A549 (cell line): ENCODE measurements around the gene TDO2. TPM values are rescaled to one million over a fixed set of nuclear protein-coding genes. Genes with fewer than 3 reads are reported as not detected.

ENCODE experiments used
- ATAC-seq, 2 experiments: fragments of 200-7000 bp in 1 of 2; fragments of >200 bp in 1 of 2; cut with Nextera tagmentation in 1 of 2; cut with Tn5 transposase in 1 of 2; 3 replicates each; pipeline versions ENCODE4 v1.8.0 to v1.9.1; 2018 to 2020; ENCODE audit warnings: mild to moderate bottlenecking in 1 of 2, moderate library complexity in 1 of 2
- CTCF ChIA-PET: fragments of 300-600 bp; sonication (Branson Sonifier 250); formaldehyde crosslinking; extraction: SDS; loops from one replicate; lab custom pipeline; 2021; ENCODE audit warnings: antibody characterized with exemption, inconsistent platforms; lab: Yijun Ruan, JAX
- POLR2A ChIA-PET: fragments of 350-600 bp; formaldehyde crosslinking; extraction: SDS; loops from one replicate; lab custom pipeline; 2021; ENCODE audit warnings: antibody characterized with exemption, inconsistent platforms; lab: Yijun Ruan, JAX
- DNase-seq, 2 experiments: peaks; one replicate each; pipeline versions ENCODE4 v3.0.0 to v3.0.0-alpha.2; 2011 to 2016; ENCODE audit warnings: low read depth in 1 of 2, low spot score in 1 of 2
- FAIRE-seq: peaks from 2 replicates; lab custom pipeline; 2011; peaks lifted over from hg19 to GRCh38; lab: Jason Lieb, UNC
- H3K27ac ChIP-seq, 2 experiments: fragments of >200 bp; sonication (Bioruptor Twin); formaldehyde crosslinking; 3 replicates each; pipeline ENCODE4 v1.5.1; 2016 to 2017
- H3K4me1 ChIP-seq: fragments of >200 bp; sonication (Bioruptor Twin); formaldehyde crosslinking; 3 replicates; pipeline ENCODE4 v1.6.1; 2016
- H3K4me2 ChIP-seq: fragments of >200 bp; sonication (Bioruptor Twin); formaldehyde crosslinking; 3 replicates; pipeline ENCODE4 v1.6.1; 2016
- H3K4me3 ChIP-seq: fragments of >200 bp; sonication (Bioruptor Twin); formaldehyde crosslinking; 3 replicates; pipeline ENCODE4 v1.5.1; 2016
- H3K9me3 ChIP-seq: fragments of >200 bp; sonication (Bioruptor Twin); formaldehyde crosslinking; 3 replicates; pipeline ENCODE4 v1.6.1; 2016
- ATOH8 ChIP-seq: fragments of 250-450 bp; sonication (Bioruptor Pico); IDR thresholded peaks from 2 replicates; pipeline ENCODE4 v1.5.0; 2020; ENCODE audit warnings: low read depth, mild to moderate bottlenecking, moderate library complexity
- CBX8 ChIP-seq: fragments of 200-600 bp; sonication (generic); IDR thresholded peaks from 2 replicates; pipeline ENCODE4 v1.6.1; 2016
- CHD2 ChIP-seq: fragments of 150-350 bp; IDR thresholded peaks from 2 replicates; pipeline ENCODE4 v1.6.1; 2014; ENCODE audit warnings: low read length; ENCODE audit not compliant: partially characterized antibody
- EP300 ChIP-seq, 2 experiments: fragments of >200 bp; sonication (Bioruptor Twin); formaldehyde crosslinking; IDR thresholded peaks; 2 replicates in 1 of 2; 3 replicates in 1 of 2; pipeline ENCODE4 v1.6.1; 2016 to 2017
- FOSL2 ChIP-seq, 2 experiments: fragments of 450-650 bp in 1 of 2; fragments of >200 bp in 1 of 2; sonication (Bioruptor Twin) in 1 of 2; formaldehyde crosslinking; IDR thresholded peaks; 2 replicates each; pipeline versions ENCODE4 v1.5.0 to v1.6.1; 2016 to 2020; ENCODE audit warnings: mild to moderate bottlenecking in 1 of 2, moderate library complexity in 1 of 2
- GATA3 ChIP-seq: IDR thresholded peaks from 2 replicates; pipeline ENCODE4 v1.6.1; 2012; ENCODE audit warnings: borderline replicate concordance
- HEYL ChIP-seq: fragments of 250-450 bp; sonication (Bioruptor Pico); IDR thresholded peaks from 2 replicates; pipeline ENCODE4 v1.8.0; 2021; ENCODE audit warnings: mild to moderate bottlenecking, moderate library complexity
- HOXA7 ChIP-seq: fragments of 250-450 bp; sonication (Bioruptor Pico); IDR thresholded peaks from 2 replicates; pipeline ENCODE4 v1.5.0; 2020; ENCODE audit warnings: mild to moderate bottlenecking, moderate library complexity
- HOXB13 ChIP-seq: fragments of 250-450 bp; sonication (Bioruptor Pico); IDR thresholded peaks from 2 replicates; pipeline ENCODE4 v1.5.0; 2020; ENCODE audit warnings: low read depth, mild to moderate bottlenecking, moderate library complexity
- HOXB5 ChIP-seq: fragments of 250-450 bp; sonication (Bioruptor Pico); IDR thresholded peaks from 2 replicates; pipeline ENCODE4 v1.5.0; 2020; ENCODE audit warnings: mild to moderate bottlenecking, moderate library complexity
- KDM1A ChIP-seq: fragments of 200-600 bp; sonication (generic); IDR thresholded peaks from 2 replicates; pipeline ENCODE4 v1.6.1; 2016; ENCODE audit warnings: low read depth, mild to moderate bottlenecking
- KDM5A ChIP-seq: fragments of 200-600 bp; sonication (generic); IDR thresholded peaks from 2 replicates; pipeline ENCODE4 v1.6.1; 2016; ENCODE audit warnings: antibody characterized with exemption, mild to moderate bottlenecking
- MAFK ChIP-seq: fragments of 450-650 bp; IDR thresholded peaks from 2 replicates; pipeline ENCODE4 v1.6.1; 2014; ENCODE audit not compliant: partially characterized antibody
- NFE2L2 ChIP-seq: fragments of 150-350 bp; conservative IDR thresholded peaks from 2 replicates; pipeline ENCODE4 v1.6.1; 2014; ENCODE audit warnings: low read length
- PHF8 ChIP-seq: fragments of 200-600 bp; sonication (generic); IDR thresholded peaks from 2 replicates; pipeline ENCODE4 v1.6.1; 2016; ENCODE audit warnings: low read depth, mild to moderate bottlenecking, antibody characterized with exemption, moderate library complexity, borderline replicate concordance
- RFX5 ChIP-seq: fragments of 450-650 bp; IDR thresholded peaks from 2 replicates; pipeline ENCODE4 v1.7.1; 2014; ENCODE audit warnings: antibody characterized with exemption, mild to moderate bottlenecking, moderate library complexity
- RNF2 ChIP-seq: fragments of 200-600 bp; sonication (generic); IDR thresholded peaks from 2 replicates; pipeline ENCODE4 v1.6.1; 2016; ENCODE audit warnings: low read depth, mild to moderate bottlenecking, antibody characterized with exemption, moderate library complexity, borderline replicate concordance
- ZC3H11A ChIP-seq: fragments of 450-650 bp; IDR thresholded peaks from 2 replicates; pipeline ENCODE4 v1.6.1; 2014; ENCODE audit warnings: antibody characterized with exemption, mild to moderate bottlenecking
- ZFP36 ChIP-seq: fragments of 450-650 bp; IDR thresholded peaks from 2 replicates; pipeline ENCODE4 v1.6.1; 2014; ENCODE audit warnings: borderline replicate concordance; ENCODE audit not compliant: partially characterized antibody
- ZNF302 ChIP-seq: fragments of 250-450 bp; sonication (Bioruptor Pico); IDR thresholded peaks from 2 replicates; pipeline ENCODE4 v1.9.0; 2021; ENCODE audit warnings: inconsistent platforms, mild to moderate bottlenecking, moderate library complexity
- ZSCAN20 ChIP-seq: fragments of 250-450 bp; sonication (Bioruptor Pico); IDR thresholded peaks from 2 replicates; pipeline ENCODE4 v1.8.0; 2022; ENCODE audit warnings: mild to moderate bottlenecking, moderate library complexity
- WGBS: methylation state at CpG from one replicate; pipeline ENCODE4 v1.1.6; 2017; ENCODE audit errors: missing lambda C conversion rate; 5-methylcytosine and 5-hydroxymethylcytosine counted together
- polyA plus RNA-seq, 4 experiments: library from polyadenylated mRNA; depleted of rRNA in 3 of 4; stranded (reverse); fragments of >200 nt; fragmentation: RNase III in 1 of 4; extraction: RNeasy Plus Mini Kit Qiagen cat#74134 plus additional on column Dnase treatment in 1 of 4; gene quantifications; 2 replicates in 3 of 4; 3 replicates in 1 of 4; pipeline ENCODE4 v1.2.3, GENCODE V29; 2011 to 2017
- TF ChIP-seq, protein P1 (sequence below): fragments of >200 bp; sonication (Bioruptor Twin); formaldehyde crosslinking; IDR thresholded peaks from 3 replicates; pipeline ENCODE4 v1.6.1; 2016
- TF ChIP-seq, protein P2 (sequence below): fragments of 450-650 bp; IDR thresholded peaks from 2 replicates; pipeline ENCODE4 v1.6.1; 2014; ENCODE audit warnings: antibody characterized with exemption
- TF ChIP-seq, protein P3 (sequence below): fragments of >200 bp; sonication (Bioruptor Twin); formaldehyde crosslinking; IDR thresholded peaks from 3 replicates; pipeline ENCODE4 v1.5.1; 2016
- TF ChIP-seq, protein P4 (sequence below): fragments of 250-450 bp; sonication (Bioruptor Pico); IDR thresholded peaks from 2 replicates; pipeline ENCODE4 v1.5.0; 2021; ENCODE audit warnings: mild to moderate bottlenecking, moderate library complexity, borderline replicate concordance

TDO2 gene
- polyA plus RNA-seq, 2 of the 4 experiments (the other 2 are of a cell fraction) = 2.6 to 2.9 TPM

- ChIA-PET CTCF (no interaction called here), POLR2A (no interaction called here)
- H3K27ac ChIP-seq = no peak overlapping the region
- ATAC-seq (peak in 1 of 2 experiments; percentile 57; a peak in 3 of 6 replicates), FAIRE-seq (no peak), DNase-seq (peak in 1 of 2 experiments; percentile 31)
- 0 out of 3 replicates have a peak, but pooled peaks cover 3% of the 10 kb centered on the region for H3K4me1 ChIP-seq
- peak overlapping the region; percentile 16; the same call in 1 of the 3 replicates for H3K4me2 ChIP-seq
- TF ChIP-seq NFE2L2 = no peak
- no peak for TF ChIP-seq ZC3H11A
- TF ChIP-seq FOSL2 (IDR thresholded peaks at IDR 0.05) = no peak
- TF ChIP-seq FOSL2 (CRISPR knock-in tag; IDR thresholded peaks at IDR 0.05) = no peak
- no peak for TF ChIP-seq ZNF302 (CRISPR knock-in tag)
- TF ChIP-seq MAFK = peak; percentile 92
- no peak overlapping the region for H3K4me3 ChIP-seq
- WGBS = 42% methylated on average over 1 of the region's 1 CpG
- no peaks in the 10 kb centered on the region for H3K9me3 ChIP-seq
Observed at GRCh38 chr4:155900381-155900780, 3.1 kb upstream of the TDO2 start.

DNA sequence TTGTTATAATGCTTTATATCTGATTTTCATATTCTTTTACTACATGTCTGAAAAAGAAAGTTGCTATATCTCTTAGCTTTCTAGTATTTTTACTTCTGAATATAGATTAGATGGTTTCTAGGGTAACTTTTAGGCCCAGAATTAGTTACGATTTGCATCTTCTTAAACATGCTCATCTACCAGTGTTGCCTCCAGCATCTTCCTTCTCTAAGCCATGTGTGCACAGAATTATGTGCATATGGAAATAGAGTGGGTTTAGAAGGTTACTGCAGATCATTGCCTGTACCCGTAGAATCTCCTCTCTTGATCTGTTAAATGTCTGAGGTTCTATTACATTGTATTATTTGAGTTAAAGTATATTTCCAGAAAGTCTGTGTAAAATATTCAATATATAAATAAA is 2.5 kb upstream of the TDO2 start:
- CTCF ChIA-PET = no interaction called here
- 76% methylated on average over 2 of the region's 2 CpGs for WGBS
- Histone ChIP-seq H3K27ac (no peak overlapping the region), H3K4me3 (no peak overlapping the region), H3K4me1 (0 out of 3 replicates have a peak, but pooled peaks cover 3% of the 10 kb centered on the region), H3K9me3 (no peaks in the 10 kb centered on the region), H3K4me2 (no peak overlapping the region)
- POLR2A ChIA-PET = no interaction called here
- FAIRE-seq = no peak
- no peak for DNase-seq
- TF ChIP-seq HOXB13 = no peak
- no peak for TF ChIP-seq RNF2
- no peak for TF ChIP-seq CHD2
- TF ChIP-seq, protein P1, sequence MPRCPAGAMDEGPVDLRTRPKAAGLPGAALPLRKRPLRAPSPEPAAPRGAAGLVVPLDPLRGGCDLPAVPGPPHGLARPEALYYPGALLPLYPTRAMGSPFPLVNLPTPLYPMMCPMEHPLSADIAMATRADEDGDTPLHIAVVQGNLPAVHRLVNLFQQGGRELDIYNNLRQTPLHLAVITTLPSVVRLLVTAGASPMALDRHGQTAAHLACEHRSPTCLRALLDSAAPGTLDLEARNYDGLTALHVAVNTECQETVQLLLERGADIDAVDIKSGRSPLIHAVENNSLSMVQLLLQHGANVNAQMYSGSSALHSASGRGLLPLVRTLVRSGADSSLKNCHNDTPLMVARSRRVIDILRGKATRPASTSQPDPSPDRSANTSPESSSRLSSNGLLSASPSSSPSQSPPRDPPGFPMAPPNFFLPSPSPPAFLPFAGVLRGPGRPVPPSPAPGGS = no peak
- TF ChIP-seq ZSCAN20 (CRISPR knock-in tag) = no peak
- TF ChIP-seq, protein P2, sequence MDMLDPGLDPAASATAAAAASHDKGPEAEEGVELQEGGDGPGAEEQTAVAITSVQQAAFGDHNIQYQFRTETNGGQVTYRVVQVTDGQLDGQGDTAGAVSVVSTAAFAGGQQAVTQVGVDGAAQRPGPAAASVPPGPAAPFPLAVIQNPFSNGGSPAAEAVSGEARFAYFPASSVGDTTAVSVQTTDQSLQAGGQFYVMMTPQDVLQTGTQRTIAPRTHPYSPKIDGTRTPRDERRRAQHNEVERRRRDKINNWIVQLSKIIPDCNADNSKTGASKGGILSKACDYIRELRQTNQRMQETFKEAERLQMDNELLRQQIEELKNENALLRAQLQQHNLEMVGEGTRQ = no peak
- TF ChIP-seq PHF8 = no peak
- TF ChIP-seq HEYL (CRISPR knock-in tag) = no peak
- no peak for TF ChIP-seq ATOH8
- TF ChIP-seq EP300 (IDR thresholded peaks at IDR 0.05) = no peak
- TF ChIP-seq, protein P3, sequence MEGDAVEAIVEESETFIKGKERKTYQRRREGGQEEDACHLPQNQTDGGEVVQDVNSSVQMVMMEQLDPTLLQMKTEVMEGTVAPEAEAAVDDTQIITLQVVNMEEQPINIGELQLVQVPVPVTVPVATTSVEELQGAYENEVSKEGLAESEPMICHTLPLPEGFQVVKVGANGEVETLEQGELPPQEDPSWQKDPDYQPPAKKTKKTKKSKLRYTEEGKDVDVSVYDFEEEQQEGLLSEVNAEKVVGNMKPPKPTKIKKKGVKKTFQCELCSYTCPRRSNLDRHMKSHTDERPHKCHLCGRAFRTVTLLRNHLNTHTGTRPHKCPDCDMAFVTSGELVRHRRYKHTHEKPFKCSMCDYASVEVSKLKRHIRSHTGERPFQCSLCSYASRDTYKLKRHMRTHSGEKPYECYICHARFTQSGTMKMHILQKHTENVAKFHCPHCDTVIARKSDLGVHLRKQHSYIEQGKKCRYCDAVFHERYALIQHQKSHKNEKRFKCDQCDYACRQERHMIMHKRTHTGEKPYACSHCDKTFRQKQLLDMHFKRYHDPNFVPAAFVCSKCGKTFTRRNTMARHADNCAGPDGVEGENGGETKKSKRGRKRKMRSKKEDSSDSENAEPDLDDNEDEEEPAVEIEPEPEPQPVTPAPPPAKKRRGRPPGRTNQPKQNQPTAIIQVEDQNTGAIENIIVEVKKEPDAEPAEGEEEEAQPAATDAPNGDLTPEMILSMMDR = no peak
- TF ChIP-seq ZFP36 = no peak
- TF ChIP-seq HOXA7 = no peak
- no peak for TF ChIP-seq RFX5
- TF ChIP-seq CBX8 = no peak
- TF ChIP-seq GATA3 = no peak
- no peak for TF ChIP-seq HOXB5 (CRISPR knock-in tag)
- TF ChIP-seq, protein P4, sequence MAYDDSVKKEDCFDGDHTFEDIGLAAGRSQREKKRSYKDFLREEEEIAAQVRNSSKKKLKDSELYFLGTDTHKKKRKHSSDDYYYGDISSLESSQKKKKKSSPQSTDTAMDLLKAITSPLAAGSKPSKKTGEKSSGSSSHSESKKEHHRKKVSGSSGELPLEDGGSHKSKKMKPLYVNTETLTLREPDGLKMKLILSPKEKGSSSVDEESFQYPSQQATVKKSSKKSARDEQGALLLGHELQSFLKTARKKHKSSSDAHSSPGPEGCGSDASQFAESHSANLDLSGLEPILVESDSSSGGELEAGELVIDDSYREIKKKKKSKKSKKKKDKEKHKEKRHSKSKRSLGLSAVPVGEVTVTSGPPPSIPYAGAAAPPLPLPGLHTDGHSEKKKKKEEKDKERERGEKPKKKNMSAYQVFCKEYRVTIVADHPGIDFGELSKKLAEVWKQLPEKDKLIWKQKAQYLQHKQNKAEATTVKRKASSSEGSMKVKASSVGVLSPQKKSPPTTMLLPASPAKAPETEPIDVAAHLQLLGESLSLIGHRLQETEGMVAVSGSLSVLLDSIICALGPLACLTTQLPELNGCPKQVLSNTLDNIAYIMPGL (CRISPR knock-in tag) = no peak
- TF ChIP-seq KDM5A = no peak
- TF ChIP-seq KDM1A = no peak
- no peak for ATAC-seq
